Measurements from ENCODE around the gene TXNDC2.

TXNDC2 gene

DNA sequence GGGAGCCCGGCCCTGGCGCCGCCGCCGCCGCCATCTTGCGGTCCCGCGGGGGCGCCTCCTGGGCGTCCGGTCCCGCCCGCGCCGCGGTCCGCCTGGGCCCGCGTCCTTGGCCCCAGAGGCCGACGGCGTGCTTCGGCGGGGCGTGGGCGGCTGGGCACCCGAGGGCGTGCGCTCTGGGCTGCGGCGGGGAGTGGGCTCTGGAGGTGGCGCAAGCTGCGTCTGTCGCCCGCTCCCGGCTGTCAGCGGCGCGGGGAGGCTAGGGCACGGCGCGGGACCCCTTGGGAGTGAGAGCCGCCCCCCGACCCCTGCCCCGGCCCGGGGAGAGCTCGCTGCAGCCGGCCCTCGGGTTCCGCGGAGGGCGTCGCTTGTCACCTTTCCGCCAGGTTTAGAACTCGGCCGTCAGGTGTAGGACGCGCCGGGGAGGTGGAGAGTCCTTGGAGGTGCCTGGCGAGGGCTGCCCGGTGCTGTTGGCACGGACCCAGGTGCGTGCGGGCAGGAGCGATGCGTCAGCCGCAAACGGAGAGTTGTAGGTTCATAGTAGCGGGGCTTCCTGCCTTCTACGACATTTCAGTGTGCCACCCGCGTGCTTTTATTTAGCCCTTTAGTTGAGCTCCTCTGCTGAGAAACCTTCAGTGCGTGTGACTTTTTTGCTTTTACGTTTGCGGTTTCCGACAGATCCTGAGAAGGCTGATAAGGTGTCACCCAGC, 29.0 kb downstream of the TXNDC2 start:
- peak; percentile 74 for DNase-seq

DNA sequence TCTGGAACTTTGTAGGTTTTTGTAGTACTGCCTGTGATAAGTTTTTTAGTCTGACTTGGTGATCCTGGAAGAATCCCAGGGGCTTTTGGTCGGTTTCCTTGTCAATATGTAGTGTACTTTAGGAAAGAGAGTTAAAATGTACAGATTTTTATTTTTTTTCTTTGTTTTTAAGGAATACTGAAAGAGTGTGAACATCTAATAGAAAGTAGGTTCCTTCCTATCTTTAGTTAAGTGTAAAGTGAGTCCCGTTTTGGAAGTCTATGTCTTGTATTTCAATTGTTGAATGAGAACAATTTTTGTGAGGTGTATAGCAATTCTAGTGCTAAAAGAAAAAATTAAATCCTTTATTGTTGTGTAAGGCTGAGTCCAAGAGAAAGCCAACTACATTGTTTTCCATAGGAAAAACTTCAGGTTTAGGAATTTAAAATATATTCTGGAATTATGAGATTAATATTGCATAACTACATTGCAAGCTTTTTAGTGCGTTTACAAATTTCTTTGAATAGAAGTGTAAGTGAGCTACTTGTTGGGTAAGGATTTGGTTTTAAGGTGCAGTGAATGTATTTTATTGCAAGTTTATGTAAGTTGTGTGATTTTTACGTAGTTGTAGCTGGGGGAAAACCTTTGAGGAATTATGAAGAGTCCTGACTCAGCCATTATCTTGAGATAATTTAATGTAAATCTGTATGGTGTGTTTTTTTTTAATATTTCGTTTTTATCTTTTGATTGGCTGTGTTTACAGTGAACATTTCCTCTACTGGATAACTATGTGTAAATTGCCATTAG, 29.7 kb downstream of the TXNDC2 start:
- DNase-seq: no peak

DNA sequence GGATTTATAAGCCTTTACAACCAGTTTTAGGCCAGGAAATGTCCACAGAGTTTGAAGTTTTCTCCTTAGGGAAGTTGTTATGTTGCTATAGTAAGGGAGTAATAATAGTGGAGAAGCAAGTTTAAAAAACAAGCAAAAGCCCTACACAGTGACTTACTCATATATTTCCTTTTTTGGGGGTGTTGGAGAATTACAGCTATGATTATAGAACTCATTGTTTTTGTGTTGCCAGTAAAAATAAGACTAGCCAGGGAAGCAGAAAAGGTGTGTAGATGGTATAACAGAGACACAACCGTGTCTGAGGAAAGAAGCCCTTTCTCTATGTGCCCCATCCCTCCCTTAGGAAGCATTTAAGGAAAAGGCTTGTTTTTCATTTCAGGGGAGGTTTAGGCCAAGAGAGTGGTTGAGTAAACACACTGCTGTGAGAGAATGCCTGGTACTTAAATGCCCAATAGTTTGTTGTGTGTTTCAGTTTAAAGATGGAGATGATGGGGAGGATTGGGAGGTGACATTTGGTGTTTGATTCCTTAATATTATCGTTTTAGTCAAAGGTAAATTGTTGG, 30.4 kb downstream of the TXNDC2 start:
- DNase-seq: no peak

DNA sequence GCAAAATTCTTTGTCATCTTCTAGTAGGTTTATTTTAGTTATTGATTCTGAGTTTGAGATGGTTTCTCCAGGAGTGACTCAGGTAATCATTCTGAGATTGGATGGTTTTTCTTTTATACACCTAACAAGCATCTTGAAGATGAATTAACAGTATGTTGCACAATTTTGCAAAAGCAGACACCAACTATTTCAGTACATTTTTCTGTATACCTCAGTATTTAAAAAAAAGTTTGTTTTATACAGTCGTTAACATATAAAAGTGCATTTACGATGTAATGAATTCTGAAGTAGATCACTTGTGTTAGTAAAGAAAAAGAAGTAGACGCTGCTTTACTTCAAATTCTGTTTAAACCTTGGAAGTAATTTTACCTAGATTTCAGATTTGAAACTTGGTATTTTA, 31.0 kb downstream of the TXNDC2 start:
- DNase-seq: no peak

DNA sequence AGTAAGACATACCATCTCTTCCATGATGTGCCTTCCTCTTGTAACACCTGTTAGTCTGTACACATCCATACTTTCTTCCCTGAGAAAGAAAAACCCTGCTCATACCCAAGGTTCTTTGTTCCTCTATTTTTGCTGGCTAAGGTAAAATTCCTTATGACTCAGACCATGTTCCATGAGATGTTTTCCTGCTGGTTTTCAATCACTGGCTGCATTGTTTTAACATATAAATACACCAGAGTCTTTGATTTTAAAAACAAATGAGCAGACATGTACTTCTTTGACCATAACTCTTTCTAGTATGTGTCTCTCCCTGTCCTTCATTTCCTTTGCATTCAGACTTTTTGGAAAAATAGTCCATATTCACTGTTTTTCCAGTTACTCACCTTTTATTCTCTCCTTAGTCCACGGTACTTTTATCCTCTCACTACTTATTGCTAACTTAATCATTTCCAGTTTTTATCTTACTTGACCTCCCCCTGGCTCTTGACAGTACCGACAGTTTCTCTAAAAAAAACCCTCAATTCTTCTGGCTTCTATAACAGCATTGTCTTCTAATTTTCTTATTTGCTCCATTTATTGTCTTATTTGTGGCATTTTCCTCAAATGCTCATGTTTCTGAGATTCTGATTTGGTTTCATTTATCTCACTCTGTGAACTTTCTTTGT, 32.4 kb downstream of the TXNDC2 start:
- no peak for DNase-seq

DNA sequence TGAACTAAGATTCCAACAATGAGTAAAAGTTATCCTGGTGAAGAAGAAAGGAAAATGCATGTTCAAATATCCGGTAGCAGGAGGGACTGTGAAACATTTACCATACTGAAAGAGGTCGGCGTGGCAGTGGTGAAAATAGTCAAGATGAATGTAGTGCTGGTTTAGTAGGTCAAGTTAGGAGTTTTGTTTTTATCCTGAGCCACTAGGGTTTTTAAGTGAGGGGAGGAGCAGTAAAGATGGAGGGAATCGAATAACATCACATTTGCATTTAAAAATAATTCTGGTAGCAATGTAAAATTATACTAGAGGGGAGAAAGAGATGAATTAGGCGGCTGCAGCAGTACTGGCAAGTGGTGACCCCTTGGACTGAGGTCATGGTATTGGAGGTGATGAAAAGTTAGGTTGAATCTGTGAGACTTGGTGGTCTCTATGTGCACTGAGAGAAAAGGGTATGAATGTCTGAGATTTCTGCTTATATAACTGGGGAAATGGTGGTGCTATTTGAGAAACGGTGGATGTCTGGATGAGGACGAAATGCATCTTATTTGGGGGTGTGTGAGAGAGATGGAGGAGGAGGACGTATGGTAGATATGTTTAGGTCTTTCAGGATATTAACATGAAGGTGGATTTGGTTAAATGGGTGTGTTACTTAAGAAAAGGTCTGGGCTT, 33.9 kb downstream of the TXNDC2 start:
- DNase-seq: no peak

DNA sequence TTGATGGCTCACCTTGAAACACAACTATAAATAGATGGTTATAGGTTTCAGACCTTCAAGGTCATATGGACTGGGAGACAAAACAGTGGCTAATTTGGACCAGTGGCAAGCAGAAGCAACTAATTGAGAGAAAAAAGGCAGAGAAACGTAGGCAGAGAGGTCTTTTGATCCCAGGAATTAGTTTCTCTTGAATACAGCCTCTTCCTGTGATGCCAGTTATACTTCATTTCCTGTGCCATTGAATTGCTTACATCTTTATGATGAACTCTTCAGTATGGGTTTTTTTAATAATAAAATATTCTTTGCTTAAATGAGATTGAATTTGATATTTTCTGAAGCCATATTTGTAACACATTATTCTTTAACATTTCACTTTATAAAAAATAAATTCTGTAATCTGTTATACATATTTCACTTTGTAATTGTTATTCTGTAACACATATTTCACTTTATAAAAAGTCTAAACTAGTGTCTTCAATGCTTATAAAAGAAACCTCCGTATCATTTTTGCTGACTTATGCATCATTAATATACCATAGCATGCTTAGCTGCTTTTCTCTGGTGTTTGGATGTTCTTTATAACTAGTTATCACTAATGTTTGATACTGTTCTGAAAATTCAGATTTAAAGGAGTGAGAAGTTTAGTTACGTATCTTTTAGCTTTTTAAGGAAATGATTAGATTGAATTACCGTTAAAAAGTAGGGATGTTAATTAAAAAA, 37.0 kb downstream of the TXNDC2 start:
- no peak for DNase-seq

DNA sequence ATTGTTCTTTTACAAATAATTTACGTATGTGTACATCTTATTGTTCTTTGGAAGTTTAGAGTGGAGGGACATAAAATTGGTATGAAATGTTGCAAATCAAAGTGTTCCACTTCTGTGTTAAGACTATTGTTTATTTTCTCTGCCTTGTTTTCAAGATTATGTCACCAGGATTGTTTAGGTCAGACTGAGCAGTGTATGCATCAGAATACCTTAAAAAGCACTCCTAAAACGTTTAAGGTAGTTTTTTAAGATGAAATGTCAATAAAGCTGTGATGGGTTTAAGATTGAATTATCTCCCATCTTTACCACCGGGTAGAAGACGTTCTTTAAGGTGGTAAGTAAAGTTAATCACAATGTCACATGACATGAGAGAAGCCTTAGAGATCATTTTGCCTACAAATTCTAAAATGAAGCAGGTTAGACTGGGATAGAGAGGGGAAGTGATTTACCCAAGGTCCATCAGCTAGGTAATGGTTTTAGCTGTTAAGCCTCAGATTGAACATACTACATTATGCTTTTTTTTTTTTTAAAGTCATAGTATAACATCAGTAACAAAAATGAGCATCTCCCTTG, 38.7 kb downstream of the TXNDC2 start:
- no peak for DNase-seq

DNA sequence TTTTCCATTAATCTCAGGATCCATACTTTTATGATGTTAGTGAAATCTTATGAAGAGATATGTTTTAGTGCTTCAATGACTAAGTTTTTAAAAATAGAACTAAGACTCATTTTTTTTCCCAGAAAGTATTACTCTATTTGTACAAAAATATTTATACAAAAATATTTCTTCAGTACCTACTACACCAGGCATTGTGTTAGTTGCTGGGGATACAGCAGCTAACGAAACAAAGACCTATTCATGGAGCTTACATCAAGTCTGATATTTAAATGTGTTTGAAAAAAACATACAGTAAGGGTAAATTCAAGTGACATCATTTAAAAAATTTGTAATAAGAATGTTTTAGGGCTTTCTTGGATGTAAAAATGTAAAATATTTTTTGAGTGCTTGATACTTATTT, 39.6 kb downstream of the TXNDC2 start:
- no peak for DNase-seq

DNA sequence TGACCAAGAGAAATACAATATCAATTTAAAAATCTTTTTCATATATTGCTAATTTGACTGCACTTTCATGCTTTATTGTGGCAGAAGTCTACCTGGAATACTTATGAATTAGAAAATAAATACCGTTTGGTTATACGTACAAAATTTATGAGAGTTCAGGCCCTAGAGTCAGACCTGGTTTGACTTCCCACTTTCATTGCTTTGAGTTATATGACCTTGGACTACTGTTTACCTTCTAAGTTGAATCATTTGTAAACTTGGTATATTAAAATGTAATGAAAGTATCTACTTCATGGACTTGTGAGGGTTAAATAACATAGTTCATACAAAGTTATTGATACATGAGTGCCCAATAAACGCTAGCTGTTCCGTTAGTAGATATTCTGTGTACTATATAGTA, 40.0 kb downstream of the TXNDC2 start:
- DNase-seq: no peak

DNA sequence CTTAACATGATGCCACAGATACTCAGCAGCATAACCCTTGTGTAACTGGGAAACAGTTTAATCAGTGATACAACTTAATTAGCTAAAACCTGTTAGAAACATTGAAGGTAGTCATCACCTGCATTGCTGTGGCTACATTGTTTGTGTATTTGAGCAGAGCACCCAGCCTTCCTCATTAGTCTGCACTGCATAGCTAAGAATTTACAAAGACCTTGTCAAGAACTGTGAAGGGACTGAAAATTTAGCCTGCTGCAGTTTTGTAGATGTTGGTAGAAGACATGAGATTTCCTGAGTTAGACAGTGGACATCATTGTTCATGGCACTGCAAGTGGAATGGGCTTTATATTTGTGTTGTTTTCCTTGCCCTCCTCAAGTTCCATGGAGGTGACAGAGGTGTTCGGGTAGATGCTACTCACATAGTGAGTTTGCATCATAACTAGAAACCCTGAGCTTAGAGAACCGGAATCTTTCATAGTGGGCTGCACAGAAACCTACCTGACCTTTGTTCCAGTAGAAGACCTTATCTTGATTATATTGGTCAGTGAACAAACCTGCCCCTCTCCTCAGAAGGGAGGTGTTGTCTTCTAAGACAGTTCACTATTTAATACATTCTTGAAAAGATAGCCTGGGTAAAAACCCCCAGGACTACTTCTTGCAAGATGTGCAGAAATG, 40.6 kb downstream of the TXNDC2 start:
- no peak for DNase-seq

DNA sequence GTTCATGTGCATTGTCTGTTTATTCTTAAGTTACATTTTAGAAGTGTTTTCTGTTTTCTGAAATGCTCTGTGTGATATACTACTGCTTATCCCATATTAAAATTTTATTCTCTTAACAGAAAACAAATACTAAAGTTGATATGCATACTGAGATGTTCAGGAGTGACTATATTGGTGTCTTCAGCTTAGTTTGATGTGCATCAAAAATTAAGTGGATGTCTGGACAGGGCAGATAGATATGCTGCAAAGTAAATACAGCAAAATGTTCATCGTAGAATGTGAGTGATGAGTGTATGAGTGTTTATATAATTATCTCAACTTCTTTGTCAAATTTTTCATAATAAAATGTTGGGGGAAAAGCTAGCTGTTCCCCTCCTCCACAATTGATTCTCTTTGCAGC, 41.2 kb downstream of the TXNDC2 start:
- no peak for DNase-seq

DNA sequence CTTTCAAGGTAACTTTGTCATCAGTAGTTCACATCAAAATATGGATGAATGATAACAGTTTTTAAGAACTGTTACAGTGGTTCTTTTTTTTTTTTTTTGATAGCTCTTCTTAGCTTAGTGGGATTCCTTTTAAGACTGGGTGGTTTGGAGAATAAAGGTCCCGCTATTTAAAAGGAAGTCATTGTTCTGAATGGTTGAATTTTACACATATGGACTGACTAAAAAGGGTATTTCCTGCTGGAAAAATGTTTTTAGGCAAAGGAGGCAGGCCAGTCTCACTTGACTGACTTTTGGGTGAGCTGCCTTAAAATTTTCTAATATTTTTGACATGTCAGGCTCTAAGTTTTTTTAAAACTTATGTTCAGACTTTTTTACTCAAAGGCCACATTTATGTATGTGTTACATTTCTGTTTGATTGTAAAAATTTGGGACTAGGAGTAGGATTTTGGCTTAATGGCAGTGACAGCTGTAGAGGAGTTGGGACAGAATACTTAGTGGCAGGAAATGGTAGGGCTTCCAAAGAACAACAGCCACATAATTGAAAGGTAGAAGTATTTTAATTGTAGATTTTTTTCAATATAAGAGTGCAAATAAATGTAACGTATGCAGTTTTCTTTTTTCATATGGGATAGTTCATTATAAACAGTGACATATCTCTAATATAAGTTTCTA, 41.8 kb downstream of the TXNDC2 start:
- no peak for DNase-seq

DNA sequence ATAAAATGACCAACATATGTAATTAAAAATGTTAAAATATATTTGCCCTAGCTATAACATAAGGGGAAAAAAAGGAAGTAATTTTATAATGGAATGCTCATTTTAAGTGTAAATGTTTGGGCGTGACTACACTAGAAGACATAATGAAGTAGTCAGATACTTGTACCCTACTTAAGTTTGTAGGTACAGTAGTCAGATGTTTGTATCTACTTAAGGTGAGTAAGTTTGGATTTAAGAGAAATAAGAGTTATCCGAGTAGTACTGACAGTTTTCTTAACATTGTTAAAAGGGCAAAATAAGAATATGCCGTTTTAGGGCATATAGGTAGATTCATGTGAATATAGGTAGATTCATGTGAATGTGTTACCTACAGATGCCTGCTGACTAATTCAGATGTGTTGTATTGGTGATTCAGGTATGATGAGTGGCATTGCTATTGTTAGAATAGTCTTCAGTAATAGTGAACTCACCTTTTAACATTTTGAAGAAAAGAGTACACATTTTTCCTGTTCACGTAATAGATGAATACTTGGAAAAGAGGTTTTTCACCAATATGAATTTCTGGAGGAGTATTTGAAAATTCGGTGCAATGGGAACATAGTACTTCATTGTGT, 43.0 kb downstream of the TXNDC2 start:
- DNase-seq: no peak

DNA sequence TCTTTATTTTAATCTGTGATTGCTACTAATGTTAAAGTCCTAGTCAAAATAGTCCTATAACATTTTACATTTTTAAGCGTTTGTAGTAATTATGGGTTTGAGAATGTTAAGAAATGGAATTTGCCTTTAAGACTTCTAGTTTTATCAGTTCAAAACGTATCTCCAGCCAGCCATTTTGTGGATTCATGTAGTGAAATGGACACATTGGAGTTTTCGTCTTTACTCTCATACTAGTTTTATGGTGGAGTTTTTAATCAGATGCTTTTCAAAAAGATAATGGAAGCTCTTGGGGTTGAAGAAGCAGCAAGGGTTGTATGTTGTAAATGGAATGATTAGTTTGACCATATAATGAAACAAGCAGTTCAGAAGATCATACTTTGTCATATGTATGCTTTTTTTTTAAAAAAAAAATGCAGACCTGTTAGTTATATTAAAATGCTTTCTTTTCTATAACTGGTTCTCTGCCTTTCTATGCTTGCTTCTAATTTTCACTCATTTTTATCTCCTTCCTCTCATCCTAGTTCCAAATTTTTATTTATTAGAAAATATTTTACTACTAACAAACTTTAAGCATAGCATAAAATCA, 44.6 kb downstream of the TXNDC2 start:
- no peak for DNase-seq

DNA sequence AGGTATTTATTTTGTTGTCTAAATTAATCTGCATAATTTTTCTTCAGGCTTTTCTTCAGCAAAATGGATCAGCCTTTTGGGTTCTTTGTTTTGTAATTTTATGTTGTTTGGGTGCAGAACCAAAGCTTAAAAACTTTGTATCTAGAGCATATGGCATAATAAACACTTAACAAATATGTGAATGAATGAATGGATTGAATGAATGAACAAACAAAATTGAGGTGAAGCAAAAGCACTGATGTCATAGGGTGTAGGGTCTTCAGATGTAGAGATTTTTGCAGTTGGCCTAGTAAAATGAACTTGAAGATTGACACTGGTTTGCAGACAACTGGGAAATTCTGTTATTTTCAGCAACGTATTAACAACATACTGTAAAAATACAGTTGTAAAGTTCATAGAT, 45.4 kb downstream of the TXNDC2 start:
- DNase-seq: no peak

DNA sequence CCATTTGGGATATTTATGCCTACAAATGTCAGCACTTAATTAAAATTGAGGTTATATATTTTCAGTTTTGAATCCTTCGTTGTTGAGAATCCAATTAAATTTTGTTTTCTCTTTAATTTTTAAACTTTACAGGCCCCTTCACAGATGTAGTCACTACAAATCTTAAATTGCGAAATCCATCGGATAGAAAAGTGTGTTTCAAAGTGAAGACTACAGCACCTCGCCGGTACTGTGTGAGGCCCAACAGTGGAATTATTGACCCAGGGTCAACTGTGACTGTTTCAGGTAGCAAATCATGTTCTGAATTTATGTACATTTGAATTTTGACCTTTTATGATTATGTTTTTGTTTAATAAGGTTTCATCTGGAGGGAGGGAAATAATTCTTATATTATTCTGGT, 45.9 kb downstream of the TXNDC2 start:
- DNase-seq: no peak

DNA sequence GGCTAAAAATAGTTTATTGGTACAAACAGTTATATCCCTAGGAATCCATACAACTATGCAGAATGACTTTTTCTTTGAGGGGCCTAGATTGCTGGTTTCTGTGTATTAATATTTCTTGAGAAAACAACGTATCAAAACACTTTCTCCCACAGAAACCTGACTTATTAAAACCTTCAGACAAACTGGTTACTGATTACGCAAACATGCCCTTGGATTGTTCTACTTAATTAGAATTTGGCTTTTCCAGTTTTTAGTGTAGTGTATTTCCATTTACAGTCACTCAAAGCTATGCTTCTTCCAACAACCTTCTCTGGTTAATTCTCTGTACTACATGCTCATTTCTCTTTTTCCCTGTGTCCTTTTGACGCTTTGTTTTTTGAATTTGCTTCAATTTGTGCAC, 48.1 kb downstream of the TXNDC2 start:
- no peak for DNase-seq

DNA sequence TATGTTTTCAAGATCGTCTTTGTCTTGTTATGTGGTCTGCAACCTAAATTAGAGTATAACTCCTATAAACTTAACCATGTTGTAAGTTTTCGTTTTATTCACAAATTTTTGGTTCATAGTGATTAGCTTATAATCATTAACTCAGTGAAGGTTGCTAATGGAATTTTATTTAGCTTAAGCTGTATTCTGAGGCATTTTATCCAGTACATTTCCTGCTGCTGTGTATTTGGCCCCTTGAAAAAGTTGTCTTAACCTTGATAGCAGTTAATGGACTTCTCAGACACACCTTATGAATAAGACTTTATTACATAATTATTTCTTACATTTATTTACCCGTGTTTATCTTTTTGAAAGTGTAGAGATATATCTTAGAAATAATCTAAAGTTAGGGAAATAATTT, 48.5 kb downstream of the TXNDC2 start:
- DNase-seq: no peak
